ENCODE measurements around the gene EXOC3. TPM values are rescaled to one million over a fixed set of nuclear protein-coding genes. Genes with fewer than 3 reads are reported as not detected.

Gene EXOC3
- total RNA-seq, 1 experiment from 2014 or later, result 60.1 TPM

DNA sequence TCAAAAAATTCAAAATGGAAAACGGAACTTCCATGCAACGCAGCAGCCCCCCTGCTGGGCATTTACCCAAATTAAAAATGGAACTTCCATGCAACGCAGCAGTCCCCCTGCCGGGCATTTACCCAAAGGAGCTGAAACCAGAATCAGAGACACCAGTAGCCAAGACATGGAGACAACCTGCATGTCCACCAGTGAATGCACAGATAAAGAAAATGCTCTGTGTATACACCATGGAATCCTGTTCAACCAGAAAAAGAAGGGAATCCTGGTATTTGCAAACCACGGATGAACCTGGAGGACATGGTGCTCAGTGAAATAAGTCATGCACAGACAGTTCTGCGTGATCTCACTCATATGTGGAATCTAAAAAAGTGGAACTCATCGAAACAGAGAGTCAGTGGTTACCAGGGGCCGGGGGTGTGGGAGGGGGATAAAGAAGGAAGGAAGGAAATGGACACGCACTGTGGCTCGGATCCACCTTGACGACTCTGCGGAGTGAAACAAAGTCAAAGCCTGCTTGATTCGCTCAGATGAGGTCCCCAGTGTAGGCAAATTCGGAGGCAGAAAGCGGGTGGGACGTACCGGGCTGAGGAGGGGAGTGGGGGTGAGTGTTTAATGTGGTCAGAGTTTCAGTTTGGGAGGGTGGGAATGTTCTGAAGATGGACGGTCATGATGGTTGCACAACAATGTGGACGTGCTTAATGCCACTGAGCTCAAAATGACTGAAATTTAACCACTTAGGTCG, 40.2 kb upstream of the EXOC3 start:
- no peak for ATAC-seq
- H3K27me3 Mint-ChIP-seq (ENCODE audit: low read depth), result peaks cover 19% of the 10 kb centered on the region

DNA sequence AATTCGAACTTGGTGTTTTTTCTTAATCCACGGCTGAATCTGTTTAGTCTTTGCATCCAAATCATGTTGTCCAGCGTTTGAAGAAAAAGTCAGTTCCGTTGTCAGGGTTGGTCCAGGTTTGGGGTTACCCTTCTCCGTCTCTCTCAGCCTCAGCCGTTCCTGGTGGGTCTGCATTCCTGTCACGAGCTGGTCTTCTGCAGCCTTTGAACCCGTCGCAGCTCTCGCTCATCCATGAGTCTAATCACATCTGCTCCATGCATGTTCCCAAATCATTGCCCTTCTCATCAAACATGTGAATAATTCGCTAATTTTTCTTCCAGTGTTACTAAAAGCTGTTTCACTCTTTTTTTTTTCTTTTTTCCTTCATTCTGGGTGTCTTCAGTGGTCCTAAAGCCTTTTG, 39.0 kb upstream of the EXOC3 start:
- peaks cover 12% of the 10 kb centered on the region for H3K4me1 Mint-ChIP-seq
- CTCF ChIA-PET, result interaction anchor here (1.3 to 6.0 kb wide), 5 partner anchors 10 to 215 kb away, joined by 3 to 38 read pairs (median 8); no protein-coding TSS in a partner anchor
- H3K36me3 Mint-ChIP-seq, result no peaks in the 10 kb centered on the region
- H3K27ac Mint-ChIP-seq, result no peak overlapping the region
- no peak for TF ChIP-seq JUN (CRISPR knock-in tag; IDR thresholded peaks at IDR 0.05)
- no peak for TF ChIP-seq IRF1 (CRISPR knock-in tag; IDR thresholded peaks at IDR 0.05)
- no peak for TF ChIP-seq FOXK1 (CRISPR knock-in tag; IDR thresholded peaks at IDR 0.05)
- TF ChIP-seq CREM (CRISPR knock-in tag; IDR thresholded peaks at IDR 0.05), result no peak
- no peak for TF ChIP-seq AFF4 (CRISPR knock-in tag; IDR thresholded peaks at IDR 0.05; ENCODE audit: borderline replicate concordance)
- H3K9me3 Mint-ChIP-seq, result no peaks in the 10 kb centered on the region
- H3K4me3 Mint-ChIP-seq, result no peak overlapping the region
- ATAC-seq (no peak), DNase-seq (ENCODE audit: low spot score) (no peak)
- peaks cover 19% of the 10 kb centered on the region for H3K27me3 Mint-ChIP-seq (ENCODE audit: low read depth)
- POLR2A ChIA-PET, result no interaction called here

More for the DNA sequence above, 40.2 kb upstream of the EXOC3 start:
- Mint-ChIP-seq H3K4me3 (no peak overlapping the region), H3K9me3 (no peaks in the 10 kb centered on the region), H3K4me1 (peaks cover 12% of the 10 kb centered on the region), H3K36me3 (no peaks in the 10 kb centered on the region), H3K27ac (no peak overlapping the region)
- ChIA-PET POLR2A (interaction anchor here (0.9 to 1.6 kb wide), 2 partner anchors 9 to 11 kb away, joined by 3 read pairs; no protein-coding TSS in a partner anchor), CTCF (interaction anchor here (0.7 to 6.0 kb wide), 4 partner anchors 11 to 53 kb away, joined by 3 to 38 read pairs (median 4); no protein-coding TSS in a partner anchor)
- DNase-seq (ENCODE audit: low spot score), result no peak
- TF ChIP-seq TCF7 (CRISPR knock-in tag; IDR thresholded peaks at IDR 0.05; ENCODE audit: low read depth) (no peak), ZNF121 (CRISPR knock-in tag; IDR thresholded peaks at IDR 0.05) (no peak), NFATC4 (CRISPR knock-in tag; IDR thresholded peaks at IDR 0.05) (no peak), NFYB (CRISPR knock-in tag; conservative IDR thresholded peaks at IDR 0.05; ENCODE audit: low read depth) (no peak), ESRRA (CRISPR knock-in tag; IDR thresholded peaks at IDR 0.05; ENCODE audit: borderline replicate concordance) (no peak), IRF1 (CRISPR knock-in tag; IDR thresholded peaks at IDR 0.05) (no peak), USF1 (CRISPR knock-in tag; IDR thresholded peaks at IDR 0.05) (no peak), CREB1 (CRISPR knock-in tag; IDR thresholded peaks at IDR 0.05) (no peak), MXD4 (CRISPR knock-in tag; IDR thresholded peaks at IDR 0.05; ENCODE audit: borderline replicate concordance) (no peak), TEAD1 (CRISPR knock-in tag; IDR thresholded peaks at IDR 0.05) (no peak)

- ChIA-PET CTCF (interaction anchor here (1.0 to 6.0 kb wide), 5 partner anchors 9 to 216 kb away, joined by 4 to 38 read pairs (median 8); no protein-coding TSS in a partner anchor), POLR2A (no interaction called here)
- H3K27me3 Mint-ChIP-seq (ENCODE audit: low read depth), result peaks cover 13% of the 10 kb centered on the region
- H3K4me3 Mint-ChIP-seq, result no peak overlapping the region
- H3K9me3 Mint-ChIP-seq, result no peaks in the 10 kb centered on the region
- DNase-seq (ENCODE audit: low spot score), result no peak
- no peak overlapping the region for H3K27ac Mint-ChIP-seq
- peaks cover 9% of the 10 kb centered on the region for H3K4me1 Mint-ChIP-seq
- no peak for ATAC-seq
- H3K36me3 Mint-ChIP-seq, result no peaks in the 10 kb centered on the region
- no peak for TF ChIP-seq SMAD4 (CRISPR knock-in tag; IDR thresholded peaks at IDR 0.05)
- no peak for TF ChIP-seq NR2C2 (CRISPR knock-in tag; IDR thresholded peaks at IDR 0.05)
- no peak for TF ChIP-seq ZNF532 (CRISPR knock-in tag; IDR thresholded peaks at IDR 0.05; ENCODE audit: borderline replicate concordance)
- TF ChIP-seq ZNF232 (CRISPR knock-in tag; IDR thresholded peaks at IDR 0.05), result no peak
- no peak for TF ChIP-seq SOX15 (CRISPR knock-in tag; IDR thresholded peaks at IDR 0.05)
- no peak for TF ChIP-seq JUN (CRISPR knock-in tag; IDR thresholded peaks at IDR 0.05)
- TF ChIP-seq ZNF219 (CRISPR knock-in tag; IDR thresholded peaks at IDR 0.05; ENCODE audit: borderline replicate concordance), result no peak
- TF ChIP-seq MXD4 (CRISPR knock-in tag; IDR thresholded peaks at IDR 0.05; ENCODE audit: borderline replicate concordance), result no peak
- no peak for TF ChIP-seq RELA (CRISPR knock-in tag; IDR thresholded peaks at IDR 0.05; ENCODE audit: borderline replicate concordance)
These were observed 38.2 kb upstream of the EXOC3 start for GRCh38 chr5:404666-405241.

Data from WTC11 (cell line).